Endodermal cell (in vitro differentiated cells): ENCODE results near the gene CNTFR. TPM values are rescaled to one million over a fixed set of nuclear protein-coding genes. Genes with fewer than 3 reads are reported as not detected.

Source experiments
- DNase-seq: peaks from one replicate; pipeline ENCODE4 v3.0.0-alpha.2; 2017
- H3K27ac ChIP-seq: 2 replicates; pipeline ENCODE4 v1.5.1; 2013; ENCODE audit warnings: mild to moderate bottlenecking, low read depth, low read length, moderate library complexity
- H3K27me3 ChIP-seq: 2 replicates; pipeline ENCODE4 v1.6.1; 2013; ENCODE audit warnings: mild to moderate bottlenecking, low read length, moderate library complexity; ENCODE audit not compliant: insufficient read depth, control insufficient read depth, poor library complexity, severe bottlenecking
- H3K36me3 ChIP-seq: 2 replicates; pipeline ENCODE4 v1.7.0; 2013; ENCODE audit warnings: mild to moderate bottlenecking, low read length, moderate library complexity; ENCODE audit not compliant: control insufficient read depth, insufficient read depth
- H3K4me1 ChIP-seq: one replicate; pipeline ENCODE4 v1.7.0; 2013; ENCODE audit warnings: low read length; ENCODE audit not compliant: control insufficient read depth, insufficient read depth
- H3K4me3 ChIP-seq: 2 replicates; pipeline ENCODE4 v1.5.1; 2013; ENCODE audit warnings: mild to moderate bottlenecking, low read length, moderate library complexity
- H3K9ac ChIP-seq: 2 replicates; pipeline ENCODE4 v1.6.1; 2013; ENCODE audit warnings: mild to moderate bottlenecking, low read length, moderate library complexity; ENCODE audit not compliant: poor library complexity, severe bottlenecking; ENCODE audit errors: extremely low read depth
- H3K9me3 ChIP-seq: 2 replicates; pipeline ENCODE4 v1.6.1; 2013; ENCODE audit warnings: mild to moderate bottlenecking, low read length, moderate library complexity; ENCODE audit not compliant: control insufficient read depth
- H3K27ac Mint-ChIP-seq: 2 replicates; pipeline ENCODE4 v1.8.0; 2020; ENCODE audit warnings: mixed read lengths
- H3K27me3 Mint-ChIP-seq: 2 replicates; pipeline ENCODE4 v1.8.0; 2021; ENCODE audit warnings: mild to moderate bottlenecking, mixed read lengths; ENCODE audit not compliant: insufficient read depth
- H3K36me3 Mint-ChIP-seq: 2 replicates; pipeline ENCODE4 v1.8.0; 2020; ENCODE audit warnings: low read depth, mixed read lengths
- H3K4me1 Mint-ChIP-seq: 2 replicates; pipeline ENCODE4 v1.8.0; 2020; ENCODE audit warnings: mixed read lengths
- H3K4me3 Mint-ChIP-seq: 2 replicates; pipeline ENCODE4 v1.8.0; 2020; ENCODE audit warnings: mild to moderate bottlenecking, moderate library complexity, mixed read lengths
- H3K9me3 Mint-ChIP-seq: 2 replicates; pipeline ENCODE4 v1.8.0; 2020; ENCODE audit warnings: mild to moderate bottlenecking, mixed read lengths
- CTCF ChIP-seq: fragments of 200-600 bp; sonication (generic); conservative IDR thresholded peaks from 2 replicates; pipeline ENCODE4 v1.5.0; 2021; ENCODE audit warnings: antibody characterized with exemption, mild to moderate bottlenecking
- WGBS, 2 experiments: methylation state at CpG; one replicate each; pipeline versions ENCODE4 v1.1.5 to v1.1.7; 2013; ENCODE audit warnings: missing lambda C conversion rate in 2 of 2, mixed read lengths in 1 of 2; ENCODE audit not compliant: insufficient coverage in 1 of 2, insufficient read length in 1 of 2; 5-methylcytosine and 5-hydroxymethylcytosine counted together
- total RNA-seq, 2 donors: library from RNA; stranded (reverse); fragmentation: NEBNext Ultra II Directional in 1 of 2; extraction: Animal tissue kit (Norgen Biotek cat#: 25700) in 1 of 2; gene quantifications; 2 replicates in 1 of 2; 3 replicates in 1 of 2; pipeline ENCODE4 v1.2.1, GENCODE V29; 2021

Gene CNTFR
- total RNA-seq, 2 donors from 2014 or later, result 0.53 to 1.6 TPM

GRCh38 chr9:34564617-34565016 lies 24.9 kb downstream of the CNTFR start:
- DNase-seq, result no peak
- peaks cover 48% of the 10 kb centered on the region for H3K27me3 Mint-ChIP-seq
- H3K9me3 Mint-ChIP-seq, result no peaks in the 10 kb centered on the region
- 89 to 96% methylated on average over 12 to 16 of the region's 16 CpGs for WGBS, 2 experiments
- H3K4me3 Mint-ChIP-seq, result no peak overlapping the region
- Histone ChIP-seq H3K27ac (no peak overlapping the region), H3K27me3 (peaks cover 10% of the 10 kb centered on the region), H3K9me3 (no peaks in the 10 kb centered on the region), H3K4me1 (peaks cover 6% of the 10 kb centered on the region), H3K36me3 (no peaks in the 10 kb centered on the region), H3K4me3 (no peak overlapping the region), H3K9ac (no peak overlapping the region)
- no peak overlapping the region for H3K27ac Mint-ChIP-seq
- peaks cover 13% of the 10 kb centered on the region for H3K4me1 Mint-ChIP-seq
- H3K36me3 Mint-ChIP-seq, result no peaks in the 10 kb centered on the region
- no peak for TF ChIP-seq CTCF

GRCh38 chr9:34563262-34563661 lies 26.3 kb downstream of the CNTFR start:
- Mint-ChIP-seq H3K27me3 (peaks cover 44% of the 10 kb centered on the region), H3K4me1 (peaks cover 13% of the 10 kb centered on the region), H3K4me3 (no peak overlapping the region), H3K36me3 (no peaks in the 10 kb centered on the region), H3K9me3 (no peaks in the 10 kb centered on the region), H3K27ac (no peak overlapping the region)
- Histone ChIP-seq H3K9ac (no peak overlapping the region), H3K4me1 (peaks cover 7% of the 10 kb centered on the region), H3K27me3 (peaks cover 10% of the 10 kb centered on the region), H3K27ac (no peak overlapping the region), H3K36me3 (no peaks in the 10 kb centered on the region), H3K4me3 (no peak overlapping the region), H3K9me3 (no peaks in the 10 kb centered on the region)
- no peak for DNase-seq
- no peak for TF ChIP-seq CTCF
- 89% methylated on average over 5 of the region's 5 CpGs for WGBS, 2 experiments

GRCh38 chr9:34562135-34562745 lies 27.3 kb downstream of the CNTFR start:
- Histone ChIP-seq H3K4me3 (no peak overlapping the region), H3K4me1 (peaks cover 7% of the 10 kb centered on the region), H3K9me3 (no peaks in the 10 kb centered on the region), H3K9ac (no peak overlapping the region), H3K36me3 (no peaks in the 10 kb centered on the region), H3K27ac (no peak overlapping the region), H3K27me3 (peaks cover 9% of the 10 kb centered on the region)
- 79 to 82% methylated on average over 7 of the region's 7 CpGs for WGBS, 2 experiments
- no peaks in the 10 kb centered on the region for H3K9me3 Mint-ChIP-seq
- H3K4me3 Mint-ChIP-seq, result no peak overlapping the region
- peak; percentile 83 for DNase-seq
- no peaks in the 10 kb centered on the region for H3K36me3 Mint-ChIP-seq
- H3K27ac Mint-ChIP-seq, result no peak overlapping the region
- peaks cover 13% of the 10 kb centered on the region for H3K4me1 Mint-ChIP-seq
- H3K27me3 Mint-ChIP-seq, result peaks cover 44% of the 10 kb centered on the region
- peak; percentile 94 for TF ChIP-seq CTCF
